HepG2 (cell line): ENCODE results near the gene RMI2. TPM values are rescaled to one million over a fixed set of nuclear protein-coding genes. Genes with fewer than 3 reads are reported as not detected.
A peak's percentile ranks its signal among the peaks of the same experiment; 100 is the strongest.

Source experiments
- ARNTL ChIP-seq: sonication (generic); formaldehyde crosslinking; IDR thresholded peaks from 2 replicates; pipeline ENCODE4 v1.4.0; 2020; ENCODE audit warnings: mild to moderate bottlenecking, missing genetic modification reagents
- CTCF ChIP-seq: sonication (generic); formaldehyde crosslinking; IDR thresholded peaks from 2 replicates; pipeline ENCODE4 v1.5.0; 2020; ENCODE audit warnings: mild to moderate bottlenecking, missing genetic modification reagents, moderate library complexity
- DMAP1 ChIP-seq: IDR thresholded peaks from 2 replicates; pipeline ENCODE4 v1.6.1; 2016
- FOXO4 ChIP-seq: sonication (generic); formaldehyde crosslinking; conservative IDR thresholded peaks from 2 replicates; pipeline ENCODE4 v1.8.1; 2023; ENCODE audit warnings: missing genetic modification reagents
- FOXP1 ChIP-seq, 2 experiments: fragments of 450-650 bp in 1 of 2; IDR thresholded peaks; 2 replicates each; pipeline ENCODE4 v1.6.1; 2017 to 2018; ENCODE audit warnings: antibody characterized with exemption in 1 of 2
- MAX ChIP-seq: IDR thresholded peaks from 2 replicates; pipeline ENCODE4 v1.6.1; 2012; ENCODE audit warnings: inconsistent platforms
- PCBP2 ChIP-seq: fragments of 200-400 bp; formaldehyde crosslinking; optimal IDR thresholded peaks from 2 replicates; pipeline ENCODE3; 2018; ENCODE audit warnings: low read length, low read depth; ENCODE audit not compliant: poor library complexity, severe bottlenecking
- POLR2A ChIP-seq, 2 experiments: IDR thresholded peaks; 2 replicates each; pipeline ENCODE4 v1.6.1; 2011; ENCODE audit warnings: low read depth in 2 of 2, low read length in 2 of 2, mild to moderate bottlenecking in 1 of 2, moderate library complexity in 1 of 2; ENCODE audit not compliant: insufficient read depth in 1 of 2
- SALL2 ChIP-seq: sonication (generic); formaldehyde crosslinking; IDR thresholded peaks from 2 replicates; pipeline ENCODE4 v1.8.1; 2023; ENCODE audit warnings: mild to moderate bottlenecking, missing genetic modification reagents, inconsistent platforms
- SIN3A ChIP-seq: IDR thresholded peaks from 2 replicates; pipeline ENCODE4 v1.6.1; 2011; ENCODE audit warnings: low read depth, mild to moderate bottlenecking, control low read depth, low read length, borderline replicate concordance
- SRY ChIP-seq: sonication (generic); formaldehyde crosslinking; IDR thresholded peaks from 2 replicates; pipeline ENCODE4 v1.8.0; 2022; ENCODE audit warnings: mild to moderate bottlenecking, missing genetic modification reagents
- ZBTB1 ChIP-seq: sonication (generic); formaldehyde crosslinking; IDR thresholded peaks from 2 replicates; pipeline ENCODE4 v1.4.0; 2020; ENCODE audit warnings: missing genetic modification reagents, borderline replicate concordance
- ZBTB42 ChIP-seq: sonication (generic); formaldehyde crosslinking; IDR thresholded peaks from 2 replicates; pipeline ENCODE4 v1.5.0; 2020; ENCODE audit warnings: mild to moderate bottlenecking, missing genetic modification reagents
- ZNF17 ChIP-seq: sonication (generic); formaldehyde crosslinking; IDR thresholded peaks from 2 replicates; pipeline ENCODE4 v1.5.0; 2020; ENCODE audit warnings: mild to moderate bottlenecking, missing genetic modification reagents
- ZNF317 ChIP-seq: sonication (generic); formaldehyde crosslinking; IDR thresholded peaks from 2 replicates; pipeline ENCODE4 v1.5.0; 2020; ENCODE audit warnings: mild to moderate bottlenecking, missing genetic modification reagents
- ZNF318 ChIP-seq: sonication (generic); formaldehyde crosslinking; IDR thresholded peaks from 2 replicates; pipeline ENCODE4 v1.4.0; 2020; ENCODE audit warnings: mild to moderate bottlenecking, missing genetic modification reagents
- ZNF724P ChIP-seq: sonication (generic); formaldehyde crosslinking; IDR thresholded peaks from 2 replicates; pipeline ENCODE4 v1.8.0; 2022; ENCODE audit warnings: missing genetic modification reagents, borderline replicate concordance
- polyA plus RNA-seq, 8 experiments: library from polyadenylated mRNA; depleted of rRNA in 3 of 8; stranded (reverse) in 7 of 8; unstranded in 1 of 8; fragments of >200 nt; fragmentation: Illumina TruSeq in 4 of 8; extraction: Trizol in 4 of 8; gene quantifications; 2 replicates each; pipeline versions ENCODE4 v1.2.1 to v1.2.3, GENCODE V29; 2011 to 2016; ENCODE audit warnings: low read depth in 4 of 8, missing spikeins in 1 of 8, mixed read lengths in 1 of 8; ENCODE audit not compliant: insufficient read depth in 1 of 8
- total RNA-seq, 5 experiments: library from RNA; depleted of rRNA; stranded (reverse); fragments of >200 nt; fragmentation: Illumina TruSeq; extraction: Trizol; gene quantifications; 2 replicates each; pipeline ENCODE4 v1.2.3, GENCODE V29; 2016; ENCODE audit warnings: low read depth in 1 of 5

Gene RMI2
- total and polyA plus RNA-seq, 2 of the 13 experiments (the other 11 are each of a cell fraction or from before 2014, with no cell fraction given) = 24.5 to 55.7 TPM

GRCh38 chr16:11372073-11372828 is 27.0 kb downstream of the RMI2 start (continued):
- no peak for TF ChIP-seq ZNF318 (CRISPR knock-in tag)
- TF ChIP-seq PCBP2 = no peak
- TF ChIP-seq FOXP1 (IDR thresholded peaks at IDR 0.05) = no peak
- TF ChIP-seq FOXP1 (CRISPR knock-in tag; IDR thresholded peaks at IDR 0.05) = no peak
- no peak for TF ChIP-seq ZNF17 (CRISPR knock-in tag)
- TF ChIP-seq ZBTB1 (CRISPR knock-in tag) = no peak
- TF ChIP-seq DMAP1 (CRISPR knock-in tag) = no peak
- peak; percentile 13; the same call in 1 of the 2 replicates for TF ChIP-seq SRY (CRISPR knock-in tag)
- no peak for TF ChIP-seq ZNF317 (CRISPR knock-in tag)
- no peak for TF ChIP-seq SALL2
- no peak for TF ChIP-seq MAX
- no peak for TF ChIP-seq ZBTB42 (CRISPR knock-in tag)
- no peak for TF ChIP-seq CTCF (CRISPR knock-in tag)
- TF ChIP-seq ARNTL = 0 out of 2 replicates have a peak, but pooled peaks have one; percentile 24
- no peak for TF ChIP-seq ZNF724P (CRISPR knock-in tag)
- TF ChIP-seq FOXO4 = no peak
- no peak for TF ChIP-seq POLR2A (IDR thresholded peaks at IDR 0.05; ENCODE audit: insufficient read depth in 1 of 2, low read depth in 2 of 2, low read length in 2 of 2)
- no peak for TF ChIP-seq SIN3A
